ENCODE measurements around the gene KLHL8. TPM values are rescaled to one million over a fixed set of nuclear protein-coding genes. Genes with fewer than 3 reads are reported as not detected.

KLHL8 gene
- total RNA-seq, 1 donor from 2014 or later: 11.5 TPM

DNA sequence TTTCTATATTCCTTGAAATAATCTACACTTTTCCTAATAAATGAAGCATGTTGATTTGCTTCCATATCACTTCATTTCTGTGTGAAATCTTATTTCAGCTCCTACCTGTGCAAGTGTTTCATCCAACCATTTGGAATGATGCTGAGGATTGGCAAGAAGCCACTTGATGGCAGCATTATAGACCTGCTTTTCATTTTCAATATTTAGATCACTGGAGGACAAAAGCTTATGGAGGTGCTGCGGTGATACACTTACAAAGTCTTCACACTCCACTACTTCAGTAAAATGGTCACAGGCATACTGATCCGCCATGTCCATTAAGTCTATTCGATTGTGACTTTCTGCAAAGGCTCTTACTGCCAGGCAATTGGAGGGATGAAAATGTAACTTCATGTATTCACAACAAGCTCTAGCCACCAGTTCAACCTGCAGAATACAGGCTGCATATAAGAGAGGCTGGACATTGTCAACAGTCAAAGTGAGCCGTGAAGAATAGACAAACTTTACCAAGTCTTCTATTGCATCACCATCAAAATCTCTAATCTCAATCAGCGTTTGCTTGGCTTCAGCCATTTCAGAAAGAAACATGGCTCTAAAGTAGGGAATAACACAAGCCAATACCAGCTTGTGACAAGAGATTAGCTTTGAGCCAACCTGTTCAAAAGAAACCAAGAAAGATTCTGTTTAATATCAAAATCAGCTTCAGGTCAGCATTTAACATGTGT lies 35.1 kb downstream of the KLHL8 start:
- TF ChIP-seq, protein P1, sequence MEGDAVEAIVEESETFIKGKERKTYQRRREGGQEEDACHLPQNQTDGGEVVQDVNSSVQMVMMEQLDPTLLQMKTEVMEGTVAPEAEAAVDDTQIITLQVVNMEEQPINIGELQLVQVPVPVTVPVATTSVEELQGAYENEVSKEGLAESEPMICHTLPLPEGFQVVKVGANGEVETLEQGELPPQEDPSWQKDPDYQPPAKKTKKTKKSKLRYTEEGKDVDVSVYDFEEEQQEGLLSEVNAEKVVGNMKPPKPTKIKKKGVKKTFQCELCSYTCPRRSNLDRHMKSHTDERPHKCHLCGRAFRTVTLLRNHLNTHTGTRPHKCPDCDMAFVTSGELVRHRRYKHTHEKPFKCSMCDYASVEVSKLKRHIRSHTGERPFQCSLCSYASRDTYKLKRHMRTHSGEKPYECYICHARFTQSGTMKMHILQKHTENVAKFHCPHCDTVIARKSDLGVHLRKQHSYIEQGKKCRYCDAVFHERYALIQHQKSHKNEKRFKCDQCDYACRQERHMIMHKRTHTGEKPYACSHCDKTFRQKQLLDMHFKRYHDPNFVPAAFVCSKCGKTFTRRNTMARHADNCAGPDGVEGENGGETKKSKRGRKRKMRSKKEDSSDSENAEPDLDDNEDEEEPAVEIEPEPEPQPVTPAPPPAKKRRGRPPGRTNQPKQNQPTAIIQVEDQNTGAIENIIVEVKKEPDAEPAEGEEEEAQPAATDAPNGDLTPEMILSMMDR (IDR thresholded peaks at IDR 0.05): no peak
- no peak for DNase-seq (ENCODE audit: extremely low spot score, unreplicated experiment)
- Mint-ChIP-seq H3K9me3 (ENCODE audit: unreplicated experiment) (no peaks in the 10 kb centered on the region), H3K4me3 (ENCODE audit: unreplicated experiment) (no peak overlapping the region), H3K27ac (ENCODE audit: unreplicated experiment) (no peak overlapping the region), H3K4me1 (ENCODE audit: unreplicated experiment) (peaks cover 13% of the 10 kb centered on the region), H3K27me3 (ENCODE audit: unreplicated experiment) (no peaks in the 10 kb centered on the region), H3K36me3 (ENCODE audit: unreplicated experiment) (peaks cover 2% of the 10 kb centered on the region)

DNA sequence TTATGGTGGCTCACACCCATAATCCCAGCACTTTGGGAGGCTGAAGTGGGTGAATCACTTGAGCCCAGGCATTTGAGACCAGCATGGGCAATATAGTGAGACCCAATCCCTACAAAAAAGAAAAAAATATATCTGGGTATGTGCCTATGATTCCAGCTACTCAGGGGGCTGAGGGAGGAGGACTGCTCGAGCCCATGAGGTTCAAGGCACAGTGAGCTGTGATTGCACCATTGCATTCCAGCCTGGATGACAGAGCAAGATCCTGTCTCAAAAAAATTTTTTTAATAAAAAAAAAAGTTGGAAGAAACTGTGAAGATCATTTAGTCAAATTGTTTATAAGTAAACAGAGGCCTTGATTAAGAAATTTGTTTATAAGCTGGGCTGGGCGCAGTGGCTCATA lies 39.7 kb downstream of the KLHL8 start:
- H3K4me1 Mint-ChIP-seq (ENCODE audit: unreplicated experiment): no peaks in the 10 kb centered on the region
- H3K4me3 Mint-ChIP-seq (ENCODE audit: unreplicated experiment): no peak overlapping the region
- H3K9me3 Mint-ChIP-seq (ENCODE audit: unreplicated experiment): no peaks in the 10 kb centered on the region
- no peaks in the 10 kb centered on the region for H3K27me3 Mint-ChIP-seq (ENCODE audit: unreplicated experiment)
- TF ChIP-seq, protein P1 (IDR thresholded peaks at IDR 0.05): no peak
- no peak overlapping the region for H3K27ac Mint-ChIP-seq (ENCODE audit: unreplicated experiment)
- DNase-seq (ENCODE audit: extremely low spot score, unreplicated experiment): no peak
- H3K36me3 Mint-ChIP-seq (ENCODE audit: unreplicated experiment): peaks cover 4% of the 10 kb centered on the region

DNA sequence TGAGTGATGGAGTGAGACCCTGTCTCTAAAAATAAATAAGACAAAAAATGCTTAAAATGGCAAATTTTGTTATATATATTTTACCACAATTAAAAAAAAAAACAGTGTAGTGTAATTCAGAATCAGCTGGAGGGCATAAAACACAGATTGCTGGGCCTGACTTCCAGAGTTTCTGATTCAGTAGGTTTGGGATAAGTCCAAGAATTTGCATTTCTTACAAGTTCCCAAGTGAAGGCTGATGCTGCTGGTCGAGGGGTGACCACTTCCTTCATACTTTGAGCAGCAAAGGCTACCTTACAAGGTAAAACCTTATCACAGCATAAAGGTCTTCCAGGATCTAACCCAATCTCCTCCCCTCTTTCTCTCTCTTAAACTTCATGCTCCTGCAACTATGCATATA lies 40.7 kb downstream of the KLHL8 start:
- Mint-ChIP-seq H3K4me1 (ENCODE audit: unreplicated experiment) (no peaks in the 10 kb centered on the region), H3K36me3 (ENCODE audit: unreplicated experiment) (peaks cover 5% of the 10 kb centered on the region), H3K4me3 (ENCODE audit: unreplicated experiment) (no peak overlapping the region), H3K27ac (ENCODE audit: unreplicated experiment) (no peak overlapping the region), H3K9me3 (ENCODE audit: unreplicated experiment) (no peaks in the 10 kb centered on the region), H3K27me3 (ENCODE audit: unreplicated experiment) (no peaks in the 10 kb centered on the region)
- TF ChIP-seq, protein P1 (IDR thresholded peaks at IDR 0.05): no peak
- no peak for DNase-seq (ENCODE audit: extremely low spot score, unreplicated experiment)

DNA sequence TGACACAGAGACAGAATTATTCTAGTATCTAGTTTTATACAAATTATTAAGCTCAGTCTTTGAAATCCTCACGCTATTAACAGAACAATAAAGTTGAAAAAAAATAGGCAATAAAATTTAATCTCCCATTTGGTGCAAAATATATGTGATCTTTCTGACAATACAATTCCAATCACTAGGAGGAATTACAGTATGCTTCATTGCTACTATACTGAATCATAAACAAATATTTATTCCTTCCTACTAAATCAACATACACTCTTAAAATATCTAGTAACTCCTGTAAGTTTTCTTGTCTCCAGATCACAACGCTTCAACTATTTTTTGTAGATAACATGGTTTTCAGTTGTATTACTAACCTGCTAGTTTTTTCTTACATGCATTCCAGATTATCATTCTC lies 45.7 kb downstream of the KLHL8 start:
- H3K9me3 Mint-ChIP-seq (ENCODE audit: unreplicated experiment): no peaks in the 10 kb centered on the region
- DNase-seq (ENCODE audit: extremely low spot score, unreplicated experiment): no peak
- TF ChIP-seq, protein P1 (IDR thresholded peaks at IDR 0.05): no peak
- no peak overlapping the region for H3K4me3 Mint-ChIP-seq (ENCODE audit: unreplicated experiment)
- H3K36me3 Mint-ChIP-seq (ENCODE audit: unreplicated experiment): peaks cover 8% of the 10 kb centered on the region
- H3K27ac Mint-ChIP-seq (ENCODE audit: unreplicated experiment): no peak overlapping the region
- H3K27me3 Mint-ChIP-seq (ENCODE audit: unreplicated experiment): no peaks in the 10 kb centered on the region
- H3K4me1 Mint-ChIP-seq (ENCODE audit: unreplicated experiment): no peaks in the 10 kb centered on the region

DNA sequence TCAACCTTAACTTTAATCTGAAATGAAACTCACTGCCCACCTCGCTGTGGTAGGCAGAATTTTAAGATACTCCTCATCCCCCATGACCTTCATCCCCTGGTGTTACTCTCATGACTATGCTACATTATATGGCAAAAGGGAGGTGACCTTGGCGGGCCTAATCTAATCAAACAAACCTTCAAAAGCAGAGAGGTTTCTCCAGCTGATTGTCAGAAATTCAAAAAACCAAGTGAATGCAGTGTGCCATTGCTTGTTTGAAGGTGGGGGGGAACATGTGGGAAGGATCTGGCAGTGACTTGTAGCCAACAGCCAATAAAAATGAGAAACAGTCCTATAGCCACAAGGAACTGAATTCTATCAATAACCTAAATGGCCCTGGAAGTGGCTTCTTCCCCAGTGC lies 48.5 kb downstream of the KLHL8 start:
- TF ChIP-seq, protein P1 (IDR thresholded peaks at IDR 0.05): no peak
- no peaks in the 10 kb centered on the region for H3K4me1 Mint-ChIP-seq (ENCODE audit: unreplicated experiment)
- no peaks in the 10 kb centered on the region for H3K9me3 Mint-ChIP-seq (ENCODE audit: unreplicated experiment)
- H3K4me3 Mint-ChIP-seq (ENCODE audit: unreplicated experiment): no peak overlapping the region
- DNase-seq (ENCODE audit: extremely low spot score, unreplicated experiment): no peak
- no peaks in the 10 kb centered on the region for H3K27me3 Mint-ChIP-seq (ENCODE audit: unreplicated experiment)
- H3K27ac Mint-ChIP-seq (ENCODE audit: unreplicated experiment): no peak overlapping the region
- peaks cover 10% of the 10 kb centered on the region for H3K36me3 Mint-ChIP-seq (ENCODE audit: unreplicated experiment)
